Naive thymus-derived CD4-positive, alpha-beta T cell (primary cell): Measurements from ENCODE around the gene GRK5. TPM values are rescaled to one million over a fixed set of nuclear protein-coding genes. Genes with fewer than 3 reads are reported as not detected.
A peak's percentile ranks its signal among the peaks of the same experiment; 100 is the strongest.

Experiments used
- ATAC-seq: fragments of 150-1000 bp; cut with Tn5 transposase; 2 replicates; pipeline ENCODE4 v1.10.0; 2021; ENCODE audit warnings: mild to moderate bottlenecking, moderate library complexity
- CTCF ChIA-PET: fragments of 350-600 bp; sonication (Branson Sonifier 250); formaldehyde crosslinking; loops from one replicate; lab custom pipeline; 2021; ENCODE audit warnings: antibody characterized with exemption; lab: Charles Lee
- POLR2A ChIA-PET: fragments of 350-600 bp; sonication (Branson Sonifier 250); formaldehyde crosslinking; loops from one replicate; lab custom pipeline; 2021; ENCODE audit warnings: antibody characterized with exemption, inconsistent platforms; lab: Charles Lee
- DNase-seq, 9 donors: peaks; one replicate each; pipeline versions ENCODE4 v3.0.0 to v3.0.0-alpha.2; 2020 to 2022; ENCODE audit warnings: mixed read lengths in 1 of 9
- H3K27ac ChIP-seq: one replicate; pipeline ENCODE4 v1.7.0; 2013; ENCODE audit warnings: mild to moderate bottlenecking, low read depth, low read length, moderate library complexity
- H3K27me3 ChIP-seq, 2 donors: one replicate each; pipeline ENCODE4 v1.7.0; 2013; ENCODE audit warnings: low read length in 2 of 2, mild to moderate bottlenecking in 2 of 2, moderate library complexity in 2 of 2; ENCODE audit not compliant: control insufficient read depth in 2 of 2, insufficient read depth in 2 of 2
- H3K36me3 ChIP-seq, 3 experiments: 1 replicate in 2 of 3; 2 replicates in 1 of 3; pipeline ENCODE4 v1.7.0; 2013; ENCODE audit warnings: low read length in 3 of 3, mild to moderate bottlenecking in 3 of 3, moderate library complexity in 1 of 3; ENCODE audit not compliant: insufficient read depth in 3 of 3, control insufficient read depth in 2 of 3
- H3K4me1 ChIP-seq, 2 donors: one replicate each; pipeline ENCODE4 v1.7.0; 2013; ENCODE audit warnings: low read length in 2 of 2, mild to moderate bottlenecking in 2 of 2, moderate library complexity in 1 of 2; ENCODE audit not compliant: control insufficient read depth in 2 of 2, insufficient read depth in 2 of 2
- H3K4me3 ChIP-seq: 2 replicates; pipeline ENCODE4 v1.7.0; 2013; ENCODE audit warnings: mild to moderate bottlenecking, low read length
- H3K9me3 ChIP-seq, 3 experiments: 1 replicate in 2 of 3; 2 replicates in 1 of 3; pipeline ENCODE4 v1.7.0; 2013; ENCODE audit warnings: low read length in 3 of 3; ENCODE audit not compliant: control insufficient read depth in 2 of 3
- H3K27ac Mint-ChIP-seq, 9 donors: one replicate each; pipeline ENCODE4 v1.8.0; 2020 to 2022; ENCODE audit warnings: mixed read lengths in 9 of 9, mild to moderate bottlenecking in 8 of 9, moderate library complexity in 5 of 9, inconsistent platforms in 2 of 9
- H3K27me3 Mint-ChIP-seq, 5 donors: one replicate each; pipeline ENCODE4 v1.8.0; 2021 to 2022; ENCODE audit warnings: mixed read lengths in 5 of 5, mild to moderate bottlenecking in 1 of 5
- H3K36me3 Mint-ChIP-seq, 5 donors: one replicate each; pipeline ENCODE4 v1.8.0; 2020 to 2022; ENCODE audit warnings: mixed read lengths in 5 of 5, mild to moderate bottlenecking in 3 of 5, inconsistent platforms in 1 of 5
- H3K4me1 Mint-ChIP-seq, 7 donors: one replicate each; pipeline ENCODE4 v1.8.0; 2020 to 2022; ENCODE audit warnings: mixed read lengths in 7 of 7, mild to moderate bottlenecking in 3 of 7, inconsistent platforms in 1 of 7
- H3K4me3 Mint-ChIP-seq, 10 donors: one replicate each; pipeline ENCODE4 v1.8.0; 2020 to 2022; ENCODE audit warnings: mild to moderate bottlenecking in 10 of 10, mixed read lengths in 10 of 10, moderate library complexity in 6 of 10, inconsistent platforms in 2 of 10
- H3K9me3 Mint-ChIP-seq, 11 donors: one replicate each; pipeline ENCODE4 v1.8.0; 2020 to 2022; ENCODE audit warnings: mixed read lengths in 11 of 11, mild to moderate bottlenecking in 4 of 11, inconsistent platforms in 1 of 11, moderate library complexity in 1 of 11
- intact Hi-C, 2 donors: fragments of 100-400 bp; cut with micrococcal nuclease; formaldehyde crosslinking; loops; one replicate each; pipeline ENCODE4 v1.15.1; 2023
- polyA plus RNA-seq, 2 donors: library from polyadenylated mRNA; unstranded; fragments of 300-500 nt; fragmentation: Illumina TruSeq; gene quantifications; one replicate each; pipeline ENCODE4 v1.2.3, GENCODE V29; 2021
- total RNA-seq, 6 experiments: library from RNA in 5 of 6; stranded (reverse) in 5 of 6; gene quantifications; 1 replicate in 5 of 6; 2 replicates in 1 of 6; pipeline ENCODE4 v1.2.3 and lab custom pipeline; 2021 to 2026

The GRK5 gene
- total and polyA plus RNA-seq, 7 experiments from 2014 or later, result 16.4 to 45.2 (median 30.3) TPM

- Mint-ChIP-seq H3K36me3 (peaks cover 0 to 5% (median 0%) of the 10 kb centered on the region in 5 donors), H3K9me3 (no peaks in the 10 kb centered on the region), H3K4me1 (peaks cover 16 to 32% (median 28%) of the 10 kb centered on the region in 7 donors), H3K4me3 (no peak overlapping the region), H3K27ac (peak overlapping the region in 2 of 9 donors; percentile 17 to 39), H3K27me3 (peaks cover 0 to 2% (median 0%) of the 10 kb centered on the region in 5 donors)
- no peak for DNase-seq
- no peak overlapping the region for H3K27ac ChIP-seq
- H3K9me3 ChIP-seq, result no peaks in the 10 kb centered on the region
- H3K4me3 ChIP-seq, result no peak overlapping the region
- no peak for ATAC-seq
- H3K27me3 ChIP-seq, result no peaks in the 10 kb centered on the region
- no peaks in the 10 kb centered on the region for H3K36me3 ChIP-seq
- ChIA-PET POLR2A (interaction anchor here (1.0 kb wide), 1 partner anchor 276 kb away, joined by 3 read pairs; the partner anchor contains the start of gene GRK5), CTCF (no interaction called here)
- intact Hi-C loops, result no loop called here
- peaks cover 11 to 15% of the 10 kb centered on the region in 2 donors for H3K4me1 ChIP-seq
Observed at GRCh38 chr10:119483001-119483400, 275.6 kb downstream of the GRK5 start.

DNA sequence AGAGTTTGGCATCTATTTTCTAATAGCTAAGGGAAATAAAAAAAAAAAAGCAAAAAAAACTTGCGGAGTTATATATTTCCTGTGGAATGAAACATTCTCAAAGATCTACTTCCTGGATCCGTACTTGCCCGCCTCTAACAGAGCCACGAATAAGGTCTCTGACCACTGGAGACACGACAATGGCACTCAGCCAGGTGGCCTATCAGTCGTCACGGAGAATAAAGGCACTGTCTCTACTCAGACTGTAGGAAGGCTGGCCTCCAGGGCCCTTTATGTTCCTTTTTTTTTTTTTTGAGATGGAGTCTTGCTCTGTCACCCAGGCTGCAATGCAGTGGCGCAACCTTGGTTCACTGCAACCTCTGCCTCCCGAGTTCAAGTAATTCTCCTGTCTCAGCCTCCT, 276.5 kb downstream of the GRK5 start:
- H3K27ac ChIP-seq, result no peak overlapping the region
- no peaks in the 10 kb centered on the region for H3K9me3 ChIP-seq
- no peak for DNase-seq
- POLR2A ChIA-PET, result interaction anchor here (0.7 to 1.0 kb wide), 2 partner anchors 103 to 277 kb away, joined by 3 read pairs; partner anchors contain the start of gene GRK5
- peaks cover 0 to 2% (median 0%) of the 10 kb centered on the region in 5 donors for H3K27me3 Mint-ChIP-seq
- H3K27ac Mint-ChIP-seq, result no peak overlapping the region
- H3K27me3 ChIP-seq, result no peaks in the 10 kb centered on the region
- H3K4me3 Mint-ChIP-seq, result no peak overlapping the region
- peaks cover 0 to 7% (median 0%) of the 10 kb centered on the region in 5 donors for H3K36me3 Mint-ChIP-seq
- peaks cover 8 to 28% (median 24%) of the 10 kb centered on the region in 7 donors for H3K4me1 Mint-ChIP-seq
- intact Hi-C loops, result no loop called here
- no peak for ATAC-seq
- H3K4me3 ChIP-seq, result no peak overlapping the region
- CTCF ChIA-PET, result no interaction called here
- no peaks in the 10 kb centered on the region for H3K36me3 ChIP-seq
- peaks cover 2 to 7% of the 10 kb centered on the region in 2 donors for H3K4me1 ChIP-seq
- no peaks in the 10 kb centered on the region for H3K9me3 Mint-ChIP-seq

- Mint-ChIP-seq H3K36me3 (peaks cover 0 to 7% (median 0%) of the 10 kb centered on the region in 5 donors), H3K4me3 (peak overlapping the region in 9 of 10 donors; percentile 28 to 85 (median 50)), H3K4me1 (peaks cover 9 to 53% (median 46%) of the 10 kb centered on the region in 7 donors), H3K27me3 (no peaks in the 10 kb centered on the region), H3K9me3 (peaks cover 0 to under 1% (median 0%) of the 10 kb centered on the region in 11 donors), H3K27ac (peak overlapping the region; percentile 80 to 98 (median 92))
- ATAC-seq (no peak), DNase-seq (no peak)
- POLR2A ChIA-PET, result interaction anchor here (0.6 to 3.6 kb wide), 10 partner anchors 11 to 281 kb away, joined by 3 to 19 read pairs (median 5); partner anchors contain the start of genes GRK5 and RGS10
- H3K27me3 ChIP-seq, result no peaks in the 10 kb centered on the region
- CTCF ChIA-PET, result interaction anchor here (0.6 to 2.5 kb wide), 7 partner anchors 12 to 289 kb away, joined by 3 to 14 read pairs (median 5); partner anchors contain the start of gene RGS10
- H3K9me3 ChIP-seq, result no peaks in the 10 kb centered on the region
- peaks cover 13 to 27% of the 10 kb centered on the region in 2 donors for H3K4me1 ChIP-seq
- H3K27ac ChIP-seq, result peak overlapping the region; percentile 83
- intact Hi-C loops, result loop anchor here (1.0 to 2.0 kb wide), 9 partner anchors 9 to 290 kb away; no protein-coding TSS in a partner anchor
- H3K36me3 ChIP-seq, result no peaks in the 10 kb centered on the region
- H3K4me3 ChIP-seq, result no peak overlapping the region
Observed at GRCh38 chr10:119488675-119489074, 281.3 kb downstream of the GRK5 start.

DNA sequence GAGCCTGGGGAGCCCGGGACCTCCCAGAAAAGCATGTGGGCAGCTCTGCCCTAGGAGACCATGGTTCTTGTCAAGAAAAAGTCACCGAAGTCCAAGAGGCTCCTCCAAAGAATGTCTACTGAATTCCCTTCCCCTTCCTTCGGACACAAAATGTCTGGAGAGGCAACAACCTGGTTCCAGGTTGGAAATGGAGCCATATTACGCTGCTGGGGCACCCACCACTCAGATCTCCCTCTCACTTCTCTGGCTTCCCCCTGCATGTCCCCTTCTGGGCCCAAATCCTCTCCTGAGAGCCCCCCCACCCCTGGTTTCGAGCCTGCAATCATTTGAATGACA, 282.6 kb downstream of the GRK5 start:
- ChIA-PET CTCF (interaction anchor here (0.6 to 1.8 kb wide), 18 partner anchors 9 to 290 kb away, joined by 3 to 9 read pairs (median 4); partner anchors contain the start of genes GRK5 and RGS10), POLR2A (interaction anchor here (0.7 to 3.6 kb wide), 13 partner anchors 11 to 291 kb away, joined by 3 to 19 read pairs (median 5); partner anchors contain the start of gene RGS10)
- H3K4me3 ChIP-seq, result peak overlapping the region; percentile 55
- H3K9me3 ChIP-seq, result no peaks in the 10 kb centered on the region
- no peaks in the 10 kb centered on the region for H3K36me3 ChIP-seq
- H3K4me1 Mint-ChIP-seq, result peaks cover 19 to 66% (median 59%) of the 10 kb centered on the region in 7 donors
- H3K27ac Mint-ChIP-seq, result peak overlapping the region; percentile 80 to 98 (median 92)
- no peaks in the 10 kb centered on the region for H3K27me3 Mint-ChIP-seq
- H3K27ac ChIP-seq, result peak overlapping the region; percentile 83
- H3K9me3 Mint-ChIP-seq, result peaks cover 0 to 2% (median 0%) of the 10 kb centered on the region in 11 donors
- H3K4me1 ChIP-seq, result peaks cover 24 to 36% of the 10 kb centered on the region in 2 donors
- H3K36me3 Mint-ChIP-seq, result peaks cover 0 to 10% (median 0%) of the 10 kb centered on the region in 5 donors
- DNase-seq (no peak), ATAC-seq (no peak)
- intact Hi-C loops, result loop anchor here (1.0 to 2.0 kb wide), 9 partner anchors 11 to 291 kb away; no protein-coding TSS in a partner anchor
- no peaks in the 10 kb centered on the region for H3K27me3 ChIP-seq
- H3K4me3 Mint-ChIP-seq, result peak overlapping the region; percentile 53 to 92 (median 84)

DNA sequence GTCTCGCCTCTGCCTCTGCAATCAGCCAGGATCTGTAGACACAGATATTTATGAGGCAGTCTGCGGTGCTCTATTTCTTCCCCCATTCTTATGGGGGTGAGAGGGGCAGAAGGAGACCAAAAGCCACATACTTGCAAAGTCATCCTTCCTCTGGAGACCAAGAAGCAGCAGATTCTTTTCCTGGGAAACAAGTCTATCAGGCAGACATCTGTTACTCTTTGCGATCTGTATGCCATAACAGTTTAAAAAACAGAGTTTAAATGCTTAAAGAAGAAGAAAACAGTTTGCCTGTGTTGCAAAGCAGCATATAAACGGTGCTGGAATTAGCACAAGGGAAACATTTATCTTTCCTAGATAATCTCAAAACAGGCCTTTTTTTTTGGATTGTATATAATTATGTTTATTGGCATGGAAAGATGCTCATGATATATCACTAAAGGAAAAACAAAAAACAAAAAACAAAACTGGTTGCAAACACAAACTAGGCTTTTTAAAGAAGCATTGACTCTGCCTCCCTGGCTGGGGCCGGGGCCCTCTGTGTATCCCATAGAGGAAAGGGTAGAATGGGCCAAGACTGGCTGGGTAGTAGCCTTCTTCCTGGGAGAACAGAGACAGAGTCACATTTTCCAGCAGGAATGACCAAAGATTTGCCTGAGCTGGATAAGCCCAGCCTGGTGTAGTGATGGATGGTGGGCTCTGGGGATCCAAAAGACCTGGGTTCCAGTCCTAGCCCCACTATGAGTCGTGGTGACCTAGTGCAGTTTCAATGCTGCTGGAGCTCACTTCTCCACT, 284.8 kb downstream of the GRK5 start:
- ChIA-PET POLR2A (interaction anchor here (0.6 to 3.4 kb wide), 5 partner anchors 11 to 46 kb away, joined by 3 to 21 read pairs (median 4); no protein-coding TSS in a partner anchor), CTCF (interaction anchor here (0.9 kb wide), 2 partner anchors 20 to 44 kb away, joined by 3 read pairs; no protein-coding TSS in a partner anchor)
- peaks cover 24 to 50% of the 10 kb centered on the region in 2 donors for H3K4me1 ChIP-seq
- Mint-ChIP-seq H3K27ac (peak overlapping the region; percentile 62 to 99 (median 86)), H3K4me3 (peak overlapping the region in 1 of 10 donors; percentile 25), H3K36me3 (peaks cover 0 to 18% (median 4%) of the 10 kb centered on the region in 5 donors), H3K9me3 (peaks cover 0 to 2% (median 0%) of the 10 kb centered on the region in 11 donors), H3K4me1 (peaks cover 25 to 83% (median 71%) of the 10 kb centered on the region in 7 donors), H3K27me3 (no peaks in the 10 kb centered on the region)
- H3K27me3 ChIP-seq, result no peaks in the 10 kb centered on the region
- intact Hi-C loops, result no loop called here
- no peaks in the 10 kb centered on the region for H3K9me3 ChIP-seq
- H3K36me3 ChIP-seq, result no peaks in the 10 kb centered on the region
- no peak overlapping the region for H3K4me3 ChIP-seq
- H3K27ac ChIP-seq, result peak overlapping the region; percentile 17
- no peak for DNase-seq
- ATAC-seq, result no peak

DNA sequence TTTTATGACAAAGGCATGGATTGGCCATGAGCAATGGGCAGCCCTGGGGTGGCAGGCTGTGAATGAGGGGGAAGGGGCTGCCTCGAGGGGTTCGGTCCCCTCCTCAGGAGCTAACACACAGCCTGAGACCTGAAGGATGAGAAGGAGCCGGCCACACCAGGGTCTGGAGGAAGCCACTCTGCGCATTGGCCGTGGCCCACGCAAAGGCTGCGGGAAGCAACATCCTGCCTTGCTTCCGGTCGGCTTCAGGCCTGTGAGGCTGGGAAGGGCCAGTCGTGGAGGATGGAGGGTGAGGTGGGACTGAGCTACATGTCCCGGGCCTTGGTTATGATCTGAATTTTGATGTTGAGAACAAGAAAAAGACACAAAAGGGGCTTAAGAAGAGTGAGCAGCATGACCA, 285.8 kb downstream of the GRK5 start:
- Histone ChIP-seq H3K27ac (peak overlapping the region; percentile 61), H3K9me3 (no peaks in the 10 kb centered on the region), H3K36me3 (peaks cover 0 to under 1% (median 0%) of the 10 kb centered on the region in 3 experiments), H3K4me3 (no peak overlapping the region), H3K4me1 (peaks cover 24 to 50% of the 10 kb centered on the region in 2 donors), H3K27me3 (no peaks in the 10 kb centered on the region)
- no peak for DNase-seq
- Mint-ChIP-seq H3K27ac (peak overlapping the region; percentile 66 to 99 (median 88)), H3K27me3 (no peaks in the 10 kb centered on the region), H3K4me1 (peaks cover 27 to 82% (median 72%) of the 10 kb centered on the region in 7 donors), H3K4me3 (peak overlapping the region in 3 of 10 donors; percentile 18 to 40 (median 18)), H3K9me3 (peaks cover 0 to 2% (median 0%) of the 10 kb centered on the region in 11 donors), H3K36me3 (peaks cover 0 to 18% (median 4%) of the 10 kb centered on the region in 5 donors)
- ATAC-seq, result no peak
- CTCF ChIA-PET, result no interaction called here
- POLR2A ChIA-PET, result interaction anchor here (0.6 to 3.4 kb wide), 7 partner anchors 8 to 50 kb away, joined by 3 to 21 read pairs (median 4); partner anchors contain the start of gene RGS10
- intact Hi-C loops, result no loop called here
